GM18505 (cell line): ENCODE data around the gene UTP11.

Source experiments
- ATAC-seq: cut with Tn5 transposase; IDR thresholded peaks from one replicate; pipeline ENCODE4 v1.9.1; 2021; ENCODE audit not compliant: unreplicated experiment
- POLR2A ChIP-seq: IDR thresholded peaks from 4 replicates; pipeline ENCODE4 v1.6.1; 2011; ENCODE audit warnings: borderline replicate concordance; ENCODE audit not compliant: insufficient read depth, insufficient read length; ENCODE audit errors: extremely low read depth

The UTP11 gene

GRCh38 chr1:38051079-38051543 lies 38.6 kb downstream of the UTP11 start:
- no peak for TF ChIP-seq POLR2A
- no peak for ATAC-seq

GRCh38 chr1:38052750-38053415 lies 40.3 kb downstream of the UTP11 start:
- TF ChIP-seq POLR2A: no peak
- ATAC-seq: no peak

DNA sequence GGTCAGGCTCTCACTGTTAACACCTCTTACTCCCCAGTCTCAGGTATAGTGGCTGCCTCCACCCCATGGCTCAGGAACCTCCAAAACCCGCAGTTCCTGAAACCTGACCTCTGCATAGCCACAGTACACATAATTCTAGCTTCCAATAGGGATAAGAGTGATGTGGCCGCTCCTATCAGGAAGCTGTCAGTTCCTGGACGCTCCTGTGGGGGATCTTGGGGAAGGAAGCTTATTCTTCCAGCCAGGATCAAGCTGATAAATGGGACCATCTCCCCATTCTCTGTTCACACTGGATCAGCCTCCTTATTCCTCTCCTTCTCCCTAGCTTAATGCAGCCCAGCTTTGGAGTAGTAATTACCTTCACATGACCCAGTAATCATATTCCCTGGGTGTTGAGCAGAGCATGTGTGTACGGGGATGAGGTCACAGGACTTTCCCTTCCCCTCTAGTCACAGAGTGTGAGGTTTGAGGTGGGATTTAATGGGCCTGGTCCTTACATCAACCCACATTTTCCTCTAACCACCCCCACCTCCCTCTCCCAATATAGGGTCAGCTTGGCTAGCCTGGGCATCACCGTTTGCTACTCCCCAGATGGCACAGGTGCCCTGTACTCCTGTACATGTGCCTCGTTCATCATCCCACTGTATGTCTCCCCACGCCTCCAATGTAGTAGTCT lies 41.0 kb downstream of the UTP11 start:
- no peak for ATAC-seq
- no peak for TF ChIP-seq POLR2A

GRCh38 chr1:38055398-38055797 lies 42.9 kb downstream of the UTP11 start:
- no peak for ATAC-seq
- TF ChIP-seq POLR2A: no peak

- ATAC-seq: no peak
- TF ChIP-seq POLR2A: no peak
These were observed 43.4 kb downstream of the UTP11 start for GRCh38 chr1:38055965-38056364.

GRCh38 chr1:38059635-38060250 lies 47.2 kb downstream of the UTP11 start:
- ATAC-seq: no peak

GRCh38 chr1:38060498-38060897 lies 48.0 kb downstream of the UTP11 start:
- no peak for ATAC-seq
- TF ChIP-seq POLR2A: no peak

More at GRCh38 chr1:38059635-38060250, 47.2 kb downstream of the UTP11 start:
- no peak for TF ChIP-seq POLR2A

- no peak for ATAC-seq
- no peak for TF ChIP-seq POLR2A
These were observed 48.8 kb downstream of the UTP11 start for GRCh38 chr1:38061290-38061689.

DNA sequence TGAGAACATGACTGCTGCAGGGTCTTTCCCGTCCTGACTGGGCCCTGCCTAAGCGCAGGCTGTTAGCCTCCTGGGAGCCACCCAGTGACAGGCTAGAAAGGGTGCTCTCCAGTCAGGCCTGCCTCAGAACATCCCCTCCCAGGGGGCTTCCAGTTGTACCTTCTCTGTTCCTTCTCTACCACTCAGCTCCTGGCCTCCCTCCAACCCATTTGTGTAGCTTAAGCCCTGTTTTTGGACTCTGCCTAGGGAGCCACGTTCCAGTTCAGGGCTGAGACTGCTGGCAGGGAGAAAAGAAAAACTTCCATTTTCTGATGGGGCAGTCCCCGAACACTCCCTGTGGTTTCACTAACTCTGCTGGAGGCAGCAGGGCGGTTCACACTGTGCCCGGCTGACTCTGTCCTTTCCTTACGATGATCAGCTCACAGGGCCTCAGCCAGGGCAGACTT lies 49.4 kb downstream of the UTP11 start:
- no peak for ATAC-seq
- no peak for TF ChIP-seq POLR2A

GRCh38 chr1:38062361-38063288 lies 50.1 kb downstream of the UTP11 start:
- no peak for ATAC-seq
- TF ChIP-seq POLR2A: no peak

- TF ChIP-seq POLR2A: no peak
- no peak for ATAC-seq
These were observed 51.1 kb downstream of the UTP11 start for GRCh38 chr1:38063616-38064015.

DNA sequence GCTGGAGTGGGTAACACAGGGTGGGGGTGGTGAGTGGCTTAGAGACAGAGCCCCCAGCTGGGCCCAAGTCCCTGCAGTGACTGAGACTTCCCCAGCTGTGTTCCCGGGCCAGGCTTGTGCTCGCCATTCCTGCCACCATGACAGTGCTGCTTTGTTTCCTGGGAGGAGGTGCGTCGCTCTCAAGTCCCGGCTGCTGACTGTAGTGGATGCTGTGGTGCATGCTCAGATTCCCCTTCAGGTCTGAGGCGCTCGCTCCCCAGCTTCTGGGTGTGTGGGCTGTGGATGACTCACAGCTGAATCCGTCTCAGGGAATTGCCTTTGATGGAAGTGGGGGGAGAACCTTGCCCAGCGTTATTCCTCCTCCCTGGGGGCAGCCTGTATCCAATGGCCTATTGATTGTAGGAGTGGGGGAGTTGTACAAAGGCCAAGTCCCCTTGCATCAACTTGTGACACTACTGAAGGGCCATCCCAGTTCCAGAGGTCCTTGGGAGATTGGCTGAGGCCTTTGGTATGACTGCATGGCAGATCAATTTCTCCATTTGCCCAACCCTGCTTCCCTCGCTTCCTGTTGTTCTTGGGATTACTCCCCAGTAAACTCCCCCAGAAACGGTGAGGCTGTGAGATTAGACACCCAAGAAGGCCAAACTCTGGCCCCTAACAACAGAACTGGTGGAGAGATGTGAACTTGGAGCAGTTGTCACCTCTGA lies 51.8 kb downstream of the UTP11 start:
- no peak for TF ChIP-seq POLR2A
- ATAC-seq: no peak

DNA sequence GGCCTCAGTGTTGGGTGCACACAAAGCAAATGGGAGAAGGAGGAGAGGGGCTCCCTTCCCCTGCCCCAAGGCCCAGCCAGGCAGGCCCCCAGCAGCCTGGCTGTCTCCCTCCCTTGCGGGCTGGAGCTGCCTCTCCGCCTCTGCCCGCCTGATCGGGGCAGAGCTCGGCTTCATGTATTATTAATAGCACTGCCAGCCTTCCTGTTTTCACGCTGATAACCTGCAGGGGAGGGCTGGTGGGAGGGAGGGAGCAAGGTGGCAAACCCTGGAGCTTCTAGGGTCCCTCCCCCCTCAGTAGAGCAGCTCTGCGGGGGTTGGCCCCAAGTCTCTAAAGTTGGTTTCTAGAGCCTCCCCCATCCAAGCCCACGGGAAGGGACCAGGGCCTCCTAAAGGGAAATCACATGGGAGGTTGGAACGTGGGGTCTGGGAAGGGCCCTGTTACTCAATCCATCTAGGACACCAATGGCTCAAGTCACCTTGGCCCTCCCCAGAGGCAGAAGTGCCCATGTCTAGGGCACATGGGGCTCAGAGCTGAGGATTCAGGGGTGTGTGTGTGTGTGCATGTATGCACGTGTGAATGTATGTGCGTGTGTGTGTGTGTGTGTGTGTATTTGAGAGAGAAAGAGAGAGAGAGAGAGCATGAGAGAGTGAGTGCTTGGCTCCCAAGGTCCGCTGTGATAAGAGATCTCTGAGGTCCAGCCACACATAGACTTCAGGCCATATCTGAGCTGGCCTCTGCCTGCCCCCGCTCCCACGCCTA lies 55.9 kb downstream of the UTP11 start:
- ATAC-seq: no peak
- no peak for TF ChIP-seq POLR2A

- no peak for ATAC-seq
- no peak for TF ChIP-seq POLR2A
These were observed 56.4 kb downstream of the UTP11 start for GRCh38 chr1:38068980-38069340.
